H9 (cell line): Measurements from ENCODE around the gene TEX19. TPM values are rescaled to one million over a fixed set of nuclear protein-coding genes. Genes with fewer than 3 reads are reported as not detected.

ENCODE experiments used
- DNase-seq: peaks from one replicate; pipeline ENCODE4 v3.0.0-alpha.2; 2017
- H2AFZ ChIP-seq: one replicate; pipeline ENCODE4 v1.6.1; 2013; ENCODE audit warnings: mild to moderate bottlenecking, low read length, control low read depth, moderate library complexity
- H2AK5ac ChIP-seq: 2 replicates; pipeline ENCODE4 v1.6.1; 2013; ENCODE audit warnings: low read length, control low read depth, mixed read lengths; ENCODE audit not compliant: insufficient read length
- H2BK120ac ChIP-seq: one replicate; pipeline ENCODE4 v1.6.1; 2013; ENCODE audit warnings: low read depth, mild to moderate bottlenecking, low read length, control low read depth, inconsistent platforms; ENCODE audit not compliant: poor library complexity, severe bottlenecking
- H2BK12ac ChIP-seq: 2 replicates; pipeline ENCODE4 v1.6.1; 2013; ENCODE audit warnings: low read length, control low read depth, mixed read lengths, low read depth; ENCODE audit not compliant: insufficient read length
- H2BK15ac ChIP-seq: 2 replicates; pipeline ENCODE4 v1.6.1; 2013; ENCODE audit warnings: low read depth, low read length, control low read depth
- H2BK20ac ChIP-seq: one replicate; pipeline ENCODE4 v1.6.1; 2013; ENCODE audit warnings: low read depth, mild to moderate bottlenecking, low read length, control low read depth, inconsistent platforms; ENCODE audit not compliant: poor library complexity, severe bottlenecking
- H2BK5ac ChIP-seq: 2 replicates; pipeline ENCODE4 v1.6.1; 2013; ENCODE audit warnings: low read length, control low read depth, mixed read lengths; ENCODE audit not compliant: insufficient read length
- H3K14ac ChIP-seq: 2 replicates; pipeline ENCODE4 v1.6.1; 2013; ENCODE audit warnings: low read length, control low read depth; ENCODE audit not compliant: insufficient read depth
- H3K18ac ChIP-seq: 2 replicates; pipeline ENCODE4 v1.6.1; 2013; ENCODE audit warnings: low read depth, mild to moderate bottlenecking, mixed read lengths, low read length, control low read depth; ENCODE audit not compliant: insufficient read length
- H3K23ac ChIP-seq: 2 replicates; pipeline ENCODE4 v1.6.1; 2013; ENCODE audit warnings: low read length, control low read depth, mixed read lengths, low read depth; ENCODE audit not compliant: insufficient read length
- H3K23me2 ChIP-seq: 2 replicates; pipeline ENCODE4 v1.6.1; 2013; ENCODE audit warnings: low read depth, mild to moderate bottlenecking, mixed read lengths, low read length, control low read depth; ENCODE audit not compliant: insufficient read length, poor library complexity, severe bottlenecking
- H3K27ac ChIP-seq: 2 replicates; pipeline ENCODE4 v1.5.1; 2013; ENCODE audit warnings: low read length, control low read depth, mixed read lengths, low read depth; ENCODE audit not compliant: insufficient read length
- H3K27me3 ChIP-seq: 2 replicates; pipeline ENCODE4 v1.6.1; 2013; ENCODE audit warnings: low read length, control low read depth, inconsistent platforms; ENCODE audit not compliant: insufficient read depth
- H3K4ac ChIP-seq: 2 replicates; pipeline ENCODE4 v1.6.1; 2013; ENCODE audit warnings: low read depth, mild to moderate bottlenecking, control low read depth, inconsistent platforms, low read length, moderate library complexity
- H3K4me1 ChIP-seq: 2 replicates; pipeline ENCODE4 v1.6.1; 2013; ENCODE audit warnings: low read length, control low read depth, inconsistent platforms; ENCODE audit not compliant: insufficient read depth
- H3K4me2 ChIP-seq: 2 replicates; pipeline ENCODE4 v1.6.1; 2013; ENCODE audit warnings: low read length, control low read depth, mixed read lengths; ENCODE audit not compliant: insufficient read length, insufficient read depth
- H3K56ac ChIP-seq: 2 replicates; pipeline ENCODE4 v1.6.1; 2013; ENCODE audit warnings: low read depth, mild to moderate bottlenecking, mixed read lengths, low read length, control low read depth; ENCODE audit not compliant: insufficient read length
- H3K79me1 ChIP-seq: 2 replicates; pipeline ENCODE4 v1.6.1; 2013; ENCODE audit warnings: low read depth, mild to moderate bottlenecking, moderate library complexity, low read length, control low read depth, inconsistent platforms; ENCODE audit not compliant: insufficient read depth, poor library complexity, severe bottlenecking
- H3K79me2 ChIP-seq: 2 replicates; pipeline ENCODE4 v1.6.1; 2013; ENCODE audit warnings: low read length, control low read depth, inconsistent platforms; ENCODE audit not compliant: insufficient read depth
- H3K9ac ChIP-seq: 2 replicates; pipeline ENCODE4 v1.6.1; 2013; ENCODE audit warnings: low read length, control low read depth, mixed read lengths; ENCODE audit not compliant: insufficient read length; ENCODE audit errors: extremely low read depth
- H3K9me3 ChIP-seq: one replicate; pipeline ENCODE4 v1.6.1; 2013; ENCODE audit warnings: low read depth, low read length, inconsistent platforms; ENCODE audit not compliant: control insufficient read depth
- H3T11ph ChIP-seq: one replicate; pipeline ENCODE4 v1.6.1; 2013; ENCODE audit warnings: mild to moderate bottlenecking, low read length, control low read depth, inconsistent platforms
- H4K20me1 ChIP-seq: one replicate; pipeline ENCODE4 v1.6.1; 2013; ENCODE audit not compliant: control insufficient read depth, insufficient read length, insufficient read depth
- H4K5ac ChIP-seq: 2 replicates; pipeline ENCODE4 v1.6.1; 2013; ENCODE audit warnings: low read depth, mild to moderate bottlenecking, mixed read lengths, low read length, control low read depth; ENCODE audit not compliant: insufficient read length
- H4K8ac ChIP-seq: replicated peaks from 2 replicates; pipeline ENCODE4 v1.6.1; 2013; ENCODE audit warnings: low read length, control low read depth, mixed read lengths, low read depth; ENCODE audit not compliant: insufficient read length
- H4K91ac ChIP-seq: 2 replicates; pipeline ENCODE4 v1.6.1; 2013; ENCODE audit warnings: low read depth, mild to moderate bottlenecking, moderate library complexity, mixed read lengths, low read length, control low read depth; ENCODE audit not compliant: insufficient read length
- H3K27ac Mint-ChIP-seq, 3 experiments: 2 replicates in 2 of 3; 3 replicates in 1 of 3; pipeline ENCODE4 v1.8.0; 2020 to 2021; ENCODE audit warnings: mixed read lengths in 3 of 3, mild to moderate bottlenecking in 1 of 3, moderate library complexity in 1 of 3
- H3K27me3 Mint-ChIP-seq: 2 replicates; pipeline ENCODE4 v1.8.0; 2021; ENCODE audit warnings: low read depth, mild to moderate bottlenecking, moderate library complexity, mixed read lengths
- H3K36me3 Mint-ChIP-seq, 3 experiments: 2 replicates in 2 of 3; 3 replicates in 1 of 3; pipeline ENCODE4 v1.8.0; 2020 to 2021; ENCODE audit warnings: low read depth in 3 of 3, mixed read lengths in 3 of 3; ENCODE audit not compliant: insufficient read depth in 1 of 3
- H3K4me1 Mint-ChIP-seq, 2 experiments: 2 replicates each; pipeline ENCODE4 v1.8.0; 2020; ENCODE audit warnings: mixed read lengths in 2 of 2
- H3K4me3 Mint-ChIP-seq, 2 experiments: 2 replicates in 1 of 2; 3 replicates in 1 of 2; pipeline ENCODE4 v1.8.0; 2020 to 2021; ENCODE audit warnings: mild to moderate bottlenecking in 2 of 2, mixed read lengths in 2 of 2, moderate library complexity in 1 of 2
- H3K9me3 Mint-ChIP-seq, 2 experiments: 2 replicates in 1 of 2; 3 replicates in 1 of 2; pipeline ENCODE4 v1.8.0; 2020; ENCODE audit warnings: mild to moderate bottlenecking in 2 of 2, mixed read lengths in 2 of 2, moderate library complexity in 1 of 2
- CTCF ChIP-seq: fragments of 200-600 bp; sonication (generic); conservative IDR thresholded peaks from 3 replicates; pipeline ENCODE4 v1.8.0; 2021; ENCODE audit warnings: antibody characterized with exemption, mild to moderate bottlenecking
- WGBS: extraction: QIAGEN DNeasy Blood & Tissue Kit; methylation state at CpG from one replicate; pipeline ENCODE4 v1.1.7; 2013; ENCODE audit warnings: missing lambda C conversion rate, low lambda C conversion rate, mixed read lengths; ENCODE audit not compliant: insufficient read length; ENCODE audit errors: extremely low coverage; 5-methylcytosine and 5-hydroxymethylcytosine counted together
- total RNA-seq: library from RNA; stranded (reverse); gene quantifications from 2 replicates; pipeline ENCODE4 v1.2.1, GENCODE V29; 2021

Gene TEX19
- total RNA-seq, 1 experiment from 2014 or later = 1.4 TPM

GRCh38 chr17:82315703-82316358 is 43.2 kb upstream of the TEX19 start:
- no peak overlapping the region for H3K4ac ChIP-seq
- H3K79me2 ChIP-seq = no peaks in the 10 kb centered on the region
- no peak overlapping the region for H2AFZ ChIP-seq
- H4K5ac ChIP-seq = no peak overlapping the region
- H4K91ac ChIP-seq = no peak overlapping the region
- no peak overlapping the region for H3K23ac ChIP-seq
- no peaks in the 10 kb centered on the region for H3K27me3 ChIP-seq
- peak overlapping the region; percentile 22 for H3K4me2 ChIP-seq
- H3K79me1 ChIP-seq = no peaks in the 10 kb centered on the region
- Mint-ChIP-seq H3K4me1 (peaks cover 2 to 13% of the 10 kb centered on the region in 2 experiments; a peak in 3 of 4 replicates), H3K27me3 (peaks cover 19% of the 10 kb centered on the region), H3K36me3 (no peaks in the 10 kb centered on the region), H3K4me3 (peak overlapping the region in 1 of 2 experiments; percentile 69; a peak in 3 of 5 replicates), H3K9me3 (no peaks in the 10 kb centered on the region), H3K27ac (no peak overlapping the region)
- TF ChIP-seq CTCF = no peak
- H2BK12ac ChIP-seq = no peak overlapping the region
- no peaks in the 10 kb centered on the region for H3K9me3 ChIP-seq
- H2AK5ac ChIP-seq = no peak overlapping the region
- no peak overlapping the region for H3K27ac ChIP-seq
- H2BK15ac ChIP-seq = no peak overlapping the region; the same call in 1 of the 2 replicates
- H3T11ph ChIP-seq = no peak overlapping the region
- no peak overlapping the region for H2BK5ac ChIP-seq
- peaks cover 6% of the 10 kb centered on the region for H4K20me1 ChIP-seq
- H2BK20ac ChIP-seq = no peak overlapping the region
- H3K4me1 ChIP-seq = no peaks in the 10 kb centered on the region
- no peak for DNase-seq
- WGBS = no CpG with 5 or more reads among the region's 36 CpGs
- H3K14ac ChIP-seq = peak overlapping the region; percentile 66; the same call in 1 of the 2 replicates
- H3K18ac ChIP-seq = no peak overlapping the region
- no peak overlapping the region for H3K56ac ChIP-seq
- no peak overlapping the region for H4K8ac ChIP-seq
- H3K9ac ChIP-seq = no peak overlapping the region
- H2BK120ac ChIP-seq = no peak overlapping the region
- peaks cover 6% of the 10 kb centered on the region for H3K23me2 ChIP-seq
